CD14-positive monocyte (primary cell): ENCODE measurements around the gene TRIP6. TPM values are rescaled to one million over a fixed set of nuclear protein-coding genes. Genes with fewer than 3 reads are reported as not detected.

ENCODE experiments used
- DNase-seq, 3 donors: peaks; one replicate each; pipeline ENCODE4 v3.0.0-alpha.2; 2011 to 2022
- H2AFZ ChIP-seq: 2 replicates; pipeline ENCODE4 v1.6.0; 2012; ENCODE audit warnings: mild to moderate bottlenecking, low read depth, low read length, inconsistent platforms; ENCODE audit not compliant: insufficient read depth, poor library complexity, severe bottlenecking
- H3K27ac ChIP-seq, 2 donors: 1 replicate in 1 of 2; 2 replicates in 1 of 2; pipeline ENCODE4 v1.5.1; 2012 to 2013; ENCODE audit warnings: low read length in 2 of 2, control low read depth in 1 of 2, inconsistent platforms in 1 of 2, low read depth in 1 of 2, mild to moderate bottlenecking in 1 of 2
- H3K27me3 ChIP-seq, 2 donors: one replicate each; pipeline versions ENCODE4 v1.6.0 to v1.6.1; 2011 to 2013; ENCODE audit warnings: low read length in 2 of 2; ENCODE audit not compliant: control insufficient read depth in 2 of 2, insufficient read depth in 2 of 2
- H3K36me3 ChIP-seq, 2 donors: replicated peaks in 1 of 2; 1 replicate in 1 of 2; 2 replicates in 1 of 2; pipeline versions ENCODE4 v1.5.1 to v1.6.1; 2012 to 2013; ENCODE audit warnings: low read length in 2 of 2, control low read depth in 1 of 2, inconsistent platforms in 1 of 2, mild to moderate bottlenecking in 1 of 2; ENCODE audit not compliant: insufficient read depth in 2 of 2, control insufficient read depth in 1 of 2
- H3K4me1 ChIP-seq, 2 donors: 1 replicate in 1 of 2; 2 replicates in 1 of 2; pipeline versions ENCODE4 v1.5.1 to v1.6.1; 2012 to 2013; ENCODE audit warnings: low read length in 2 of 2, control low read depth in 1 of 2, inconsistent platforms in 1 of 2, mild to moderate bottlenecking in 1 of 2, moderate library complexity in 1 of 2; ENCODE audit not compliant: insufficient read depth in 2 of 2, control insufficient read depth in 1 of 2
- H3K4me2 ChIP-seq: replicated peaks from 2 replicates; pipeline ENCODE3; 2012; ENCODE audit warnings: low read length, moderate library complexity, mild to moderate bottlenecking; ENCODE audit not compliant: poor library complexity, severe bottlenecking; ENCODE audit errors: extremely low read depth
- H3K4me3 ChIP-seq, 3 experiments: fragments of 200-600 bp in 1 of 3; sonication (generic) in 1 of 3; replicated peaks in 1 of 3; 1 replicate in 2 of 3; 2 replicates in 1 of 3; pipeline ENCODE4 v1.5.1; 2011 to 2013; ENCODE audit warnings: low read length in 3 of 3, mild to moderate bottlenecking in 3 of 3, control low read depth in 2 of 3, low read depth in 2 of 3, inconsistent platforms in 1 of 3, moderate library complexity in 1 of 3
- H3K79me2 ChIP-seq: 2 replicates; pipeline ENCODE4 v1.6.0; 2012; ENCODE audit warnings: mild to moderate bottlenecking, control low read depth, inconsistent platforms, low read length, moderate library complexity; ENCODE audit not compliant: insufficient read depth
- H3K9ac ChIP-seq: 2 replicates; pipeline ENCODE4 v1.6.0; 2017; ENCODE audit warnings: low read length, mild to moderate bottlenecking; ENCODE audit not compliant: insufficient read depth, poor library complexity, severe bottlenecking
- H3K9me3 ChIP-seq, 2 donors: replicated peaks in 1 of 2; 1 replicate in 1 of 2; 2 replicates in 1 of 2; pipeline versions ENCODE4 v1.5.1 to v1.6.1; 2012 to 2013; ENCODE audit warnings: low read length in 2 of 2, control low read depth in 1 of 2; ENCODE audit not compliant: control insufficient read depth in 1 of 2, insufficient read depth in 1 of 2
- H4K20me1 ChIP-seq: 2 replicates; pipeline ENCODE4 v1.6.0; 2012; ENCODE audit warnings: mild to moderate bottlenecking, low read length, control low read depth, moderate library complexity; ENCODE audit not compliant: insufficient read depth
- H3K27ac Mint-ChIP-seq, 7 donors: one replicate each; pipeline ENCODE4 v1.8.0; 2020; ENCODE audit warnings: mild to moderate bottlenecking in 7 of 7, mixed read lengths in 7 of 7, moderate library complexity in 6 of 7, inconsistent platforms in 2 of 7
- H3K27me3 Mint-ChIP-seq, 3 donors: one replicate each; pipeline ENCODE4 v1.8.0; 2021 to 2022; ENCODE audit warnings: low read depth in 3 of 3, mild to moderate bottlenecking in 3 of 3, mixed read lengths in 3 of 3, moderate library complexity in 3 of 3, inconsistent platforms in 1 of 3
- H3K36me3 Mint-ChIP-seq, 2 donors: one replicate each; pipeline ENCODE4 v1.8.0; 2020; ENCODE audit warnings: mixed read lengths in 2 of 2, inconsistent platforms in 1 of 2, mild to moderate bottlenecking in 1 of 2
- H3K4me1 Mint-ChIP-seq: one replicate; pipeline ENCODE4 v1.8.0; 2020; ENCODE audit warnings: mild to moderate bottlenecking, mixed read lengths
- H3K4me3 Mint-ChIP-seq, 2 donors: one replicate each; pipeline ENCODE4 v1.8.0; 2020; ENCODE audit warnings: mild to moderate bottlenecking in 2 of 2, mixed read lengths in 2 of 2, moderate library complexity in 1 of 2
- H3K9me3 Mint-ChIP-seq, 7 donors: one replicate each; pipeline ENCODE4 v1.8.0; 2020 to 2022; ENCODE audit warnings: mixed read lengths in 7 of 7, mild to moderate bottlenecking in 6 of 7, moderate library complexity in 6 of 7, inconsistent platforms in 2 of 7
- CTCF ChIP-seq: fragments of 200-600 bp; IDR thresholded peaks from one replicate; pipeline ENCODE4 v1.8.0; 2022; ENCODE audit warnings: antibody characterized with exemption, mild to moderate bottlenecking
- WGBS: methylation state at CpG from one replicate; pipeline ENCODE4 v1.1.5; 2013; ENCODE audit warnings: missing lambda C conversion rate; ENCODE audit not compliant: insufficient coverage; 5-methylcytosine and 5-hydroxymethylcytosine counted together
- intact Hi-C, 2 donors: fragments of 100-400 bp; cut with micrococcal nuclease; formaldehyde crosslinking; loops; one replicate each; pipeline versions ENCODE4 v1.15.0 to v1.15.1; 2023
- polyA plus RNA-seq, 3 donors: library from polyadenylated mRNA; depleted of rRNA in 1 of 3; unstranded in 2 of 3; stranded (reverse) in 1 of 3; fragments of 300-500 nt in 2 of 3; fragments of >200 nt in 1 of 3; fragmentation: Illumina TruSeq in 2 of 3; gene quantifications; 1 replicate in 2 of 3; 2 replicates in 1 of 3; pipeline ENCODE4 v1.2.3, GENCODE V29; 2012 to 2021

The TRIP6 gene
- polyA plus RNA-seq, 3 donors = 1.9 to 5.9 (median 5.8) TPM

- H3K4me3 Mint-ChIP-seq = peak overlapping the region; percentile 83 to 94
- intact Hi-C loops = no loop called here
- peak overlapping the region; percentile 4 to 74 (median 47) for H3K4me3 ChIP-seq
- H3K27ac Mint-ChIP-seq = peak overlapping the region in 4 of 7 donors; percentile 6 to 47 (median 39)
- H3K9me3 ChIP-seq = no peaks in the 10 kb centered on the region
- H3K4me1 ChIP-seq = peaks cover 28 to 38% of the 10 kb centered on the region in 2 donors
- H3K27me3 ChIP-seq = no peaks in the 10 kb centered on the region
- H2AFZ ChIP-seq = peak overlapping the region; percentile 85
- no peaks in the 10 kb centered on the region for H3K9me3 Mint-ChIP-seq
- peaks cover 37 to 39% of the 10 kb centered on the region in 2 donors for H3K36me3 Mint-ChIP-seq
- TF ChIP-seq CTCF = no peak
- peak overlapping the region; percentile 88 for H3K4me2 ChIP-seq
- peaks cover 0 to 4% (median 4%) of the 10 kb centered on the region in 3 donors for H3K27me3 Mint-ChIP-seq
- peaks cover 37% of the 10 kb centered on the region for H3K4me1 Mint-ChIP-seq
- DNase-seq = no peak
- H3K27ac ChIP-seq = no peak overlapping the region
- H3K9ac ChIP-seq = peak overlapping the region; percentile 69
- WGBS = 17% methylated on average over 21 of the region's 27 CpGs
- peaks cover 23 to 26% of the 10 kb centered on the region in 2 donors for H3K36me3 ChIP-seq
- peaks cover 21% of the 10 kb centered on the region for H4K20me1 ChIP-seq
- peaks cover 6% of the 10 kb centered on the region for H3K79me2 ChIP-seq
Measured at GRCh38 chr7:100867776-100868485, 744 bp downstream of the TRIP6 start.

GRCh38 chr7:100873599-100874299 lies 6.6 kb downstream of the TRIP6 start:
- peaks cover 22 to 34% of the 10 kb centered on the region in 2 donors for H3K4me1 ChIP-seq
- H3K27ac ChIP-seq = peak overlapping the region; percentile 79 to 94
- Mint-ChIP-seq H3K27me3 (peaks cover 0 to 8% (median 0%) of the 10 kb centered on the region in 3 donors), H3K27ac (peak overlapping the region in 6 of 7 donors; percentile 15 to 98 (median 95)), H3K4me3 (peak overlapping the region; percentile 97), H3K9me3 (peaks cover 0 to 3% (median 0%) of the 10 kb centered on the region in 7 donors), H3K4me1 (peaks cover 29% of the 10 kb centered on the region), H3K36me3 (peaks cover 36 to 41% of the 10 kb centered on the region in 2 donors)
- peaks cover 35% of the 10 kb centered on the region for H4K20me1 ChIP-seq
- H3K4me2 ChIP-seq = peak overlapping the region; percentile 95
- intact Hi-C loops = no loop called here
- H3K27me3 ChIP-seq = no peaks in the 10 kb centered on the region
- H3K36me3 ChIP-seq = peaks cover 0 to 13% of the 10 kb centered on the region in 2 donors
- TF ChIP-seq CTCF = no peak
- no peak for DNase-seq
- peaks cover 38% of the 10 kb centered on the region for H3K79me2 ChIP-seq
- peak overlapping the region; percentile 90 for H3K9ac ChIP-seq
- peak overlapping the region; percentile 94 for H2AFZ ChIP-seq
- H3K4me3 ChIP-seq = peak overlapping the region in 1 of 3 experiments; percentile 98
- H3K9me3 ChIP-seq = no peaks in the 10 kb centered on the region
- WGBS = 74% methylated on average over 8 of the region's 10 CpGs
